Head of caudate nucleus (tissue), 42 donors: Measurements from ENCODE around the gene VCL.

Source experiments
- DNase-seq, 42 donors: peaks; one replicate each; pipeline versions ENCODE4 v3.0.0 to v3.0.0-alpha.2; 2020 to 2021; ENCODE audit warnings: mixed read lengths in 7 of 42
- intact Hi-C: fragments of 100-400 bp; cut with DNase I; formaldehyde crosslinking; loops from one replicate; pipeline ENCODE4 v1.15.0; 2022

Gene VCL

GRCh38 chr10:74083304-74083703, 85.4 kb downstream of the VCL start:
- intact Hi-C loops: loop anchor here (5.0 kb wide), 1 partner anchor 196 kb away; no protein-coding TSS in a partner anchor
- DNase-seq: no peak

- DNase-seq: no peak
- intact Hi-C loops: loop anchor here (5.0 kb wide), 1 partner anchor 198 kb away; no protein-coding TSS in a partner anchor
These were observed 87.0 kb downstream of the VCL start for GRCh38 chr10:74084955-74085354.

GRCh38 chr10:74086317-74086716, 88.4 kb downstream of the VCL start:
- intact Hi-C loops: no loop called here
- no peak for DNase-seq

GRCh38 chr10:74088722-74089121, 90.8 kb downstream of the VCL start:
- intact Hi-C loops: no loop called here

GRCh38 chr10:74092372-74092771, 94.5 kb downstream of the VCL start:
- DNase-seq: no peak
- intact Hi-C loops: no loop called here

More at GRCh38 chr10:74088722-74089121, 90.8 kb downstream of the VCL start:
- DNase-seq: no peak

GRCh38 chr10:74093530-74094164, 95.7 kb downstream of the VCL start:
- DNase-seq: no peak
- intact Hi-C loops: no loop called here

GRCh38 chr10:74094231-74094630, 96.3 kb downstream of the VCL start:
- DNase-seq: no peak
- intact Hi-C loops: no loop called here

DNA sequence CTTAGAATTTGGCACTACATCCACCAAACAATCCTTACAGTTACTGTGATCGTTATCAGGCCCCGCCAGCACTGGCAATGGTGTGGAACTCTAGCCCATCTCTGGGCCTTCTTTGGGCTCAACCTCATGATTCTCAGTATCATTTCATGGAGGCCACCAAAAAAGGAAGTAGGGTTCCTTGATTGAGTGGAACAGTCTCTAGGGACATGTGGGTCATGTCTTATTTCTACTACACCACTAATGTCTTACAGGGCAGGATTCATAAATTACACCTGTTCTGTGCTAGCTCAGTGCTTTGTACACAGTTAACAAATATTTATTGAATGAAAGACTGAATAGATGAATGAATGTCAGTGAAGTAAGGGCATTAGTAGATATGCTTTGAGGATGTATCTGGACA, 98.9 kb downstream of the VCL start:
- DNase-seq: no peak
- intact Hi-C loops: no loop called here

GRCh38 chr10:74097776-74098175, 99.9 kb downstream of the VCL start:
- DNase-seq: no peak
- intact Hi-C loops: no loop called here

DNA sequence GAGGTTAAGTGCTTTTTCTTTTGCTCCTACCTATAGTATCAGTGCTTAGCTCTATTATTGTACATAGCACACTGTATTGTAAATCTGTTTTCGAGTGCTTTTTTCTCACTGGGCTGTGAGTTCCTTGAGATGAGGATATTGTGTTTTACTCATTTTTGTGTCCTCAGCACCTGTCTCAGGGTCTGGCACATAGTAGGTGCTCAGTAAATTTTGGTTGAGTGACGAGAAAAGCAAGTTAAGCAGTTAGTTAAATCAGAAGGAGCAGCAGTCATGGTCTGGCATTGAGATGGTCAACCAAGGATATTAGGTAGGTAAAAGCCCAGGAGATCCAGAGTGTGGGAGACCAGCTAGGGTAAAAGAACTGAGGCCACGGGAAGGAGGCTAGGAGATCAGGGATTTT, 101.5 kb downstream of the VCL start:
- intact Hi-C loops: no loop called here
- DNase-seq: no peak

- intact Hi-C loops: no loop called here
- no peak for DNase-seq
These were observed 101.9 kb downstream of the VCL start for GRCh38 chr10:74099836-74100235.

DNA sequence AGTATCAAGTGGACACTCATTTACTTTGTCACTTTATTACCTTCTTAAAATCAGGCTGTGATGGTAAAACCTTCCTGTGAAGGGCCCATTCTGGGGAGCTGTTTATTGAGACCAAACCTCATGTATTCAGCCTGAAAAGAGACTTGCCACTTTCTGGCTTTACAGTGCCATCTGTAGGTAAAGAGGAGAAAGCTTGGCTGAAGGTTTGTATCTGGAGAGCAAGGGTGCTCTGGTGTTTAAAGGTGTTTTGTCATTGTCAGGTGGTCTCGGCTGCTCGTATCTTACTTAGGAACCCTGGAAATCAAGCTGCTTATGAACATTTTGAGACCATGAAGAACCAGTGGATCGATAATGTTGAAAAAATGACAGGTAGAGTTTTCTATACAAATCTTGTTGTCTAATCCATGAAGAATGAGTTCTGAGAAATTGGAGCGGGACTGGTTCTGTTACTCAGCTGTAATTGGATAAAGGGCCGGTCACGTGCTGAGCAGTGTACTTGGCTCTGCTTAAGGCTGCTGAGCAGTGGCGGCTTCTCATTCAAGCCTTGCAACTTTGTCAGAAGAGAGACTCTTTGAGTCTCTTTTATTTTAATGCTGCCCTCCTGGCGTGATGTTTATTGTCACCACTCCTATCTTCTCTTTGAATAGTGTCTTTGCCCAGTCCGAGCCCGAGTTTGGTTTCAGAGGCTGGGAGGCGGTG, 105.8 kb downstream of the VCL start:
- peak in 4 of 42 donors; percentile 10 to 58 (median 46) for DNase-seq

GRCh38 chr10:74104480-74104879, 106.6 kb downstream of the VCL start:
- DNase-seq: no peak
- intact Hi-C loops: no loop called here

More for the DNA sequence above, 105.8 kb downstream of the VCL start:
- intact Hi-C loops: no loop called here

DNA sequence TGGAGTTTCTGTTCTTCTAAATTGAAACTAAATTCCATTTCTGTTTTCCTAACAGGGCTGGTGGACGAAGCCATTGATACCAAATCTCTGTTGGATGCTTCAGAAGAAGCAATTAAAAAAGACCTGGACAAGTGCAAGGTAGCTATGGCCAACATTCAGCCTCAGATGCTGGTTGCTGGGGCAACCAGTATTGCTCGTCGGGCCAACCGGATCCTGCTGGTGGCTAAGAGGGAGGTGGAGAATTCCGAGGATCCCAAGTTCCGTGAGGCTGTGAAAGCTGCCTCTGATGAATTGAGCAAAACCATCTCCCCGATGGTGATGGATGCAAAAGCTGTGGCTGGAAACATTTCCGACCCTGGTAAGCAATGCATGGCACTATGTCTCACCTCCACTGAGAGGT, 107.1 kb downstream of the VCL start:
- DNase-seq: peak in 1 of 42 donors; percentile 6
- intact Hi-C loops: no loop called here

DNA sequence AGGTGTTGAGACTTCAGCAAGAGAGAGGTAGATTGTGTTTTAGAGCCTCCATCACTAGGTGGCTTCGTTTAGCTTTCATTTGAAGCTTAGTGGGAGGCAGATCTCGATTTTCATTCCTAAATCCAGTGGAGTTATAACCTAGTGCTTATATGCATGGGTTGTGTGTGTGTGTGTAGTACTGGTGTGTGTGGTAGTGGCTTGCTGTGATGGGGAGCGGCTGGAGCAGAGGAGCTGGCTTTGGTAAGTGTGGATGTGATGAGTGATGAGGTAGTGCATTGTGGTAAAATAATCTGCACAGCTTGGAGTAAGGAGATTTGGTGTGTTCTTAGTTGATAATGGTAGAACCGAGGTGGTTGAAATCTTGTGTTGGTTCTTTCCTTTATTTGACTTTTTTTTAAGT, 109.5 kb downstream of the VCL start:
- intact Hi-C loops: no loop called here
- DNase-seq: peak in 1 of 42 donors; percentile 33

GRCh38 chr10:74109452-74109851, 111.5 kb downstream of the VCL start:
- intact Hi-C loops: no loop called here
- peak in 1 of 42 donors; percentile 18 for DNase-seq

- intact Hi-C loops: no loop called here
- DNase-seq: no peak
These were observed 112.2 kb downstream of the VCL start for GRCh38 chr10:74110120-74110519.

DNA sequence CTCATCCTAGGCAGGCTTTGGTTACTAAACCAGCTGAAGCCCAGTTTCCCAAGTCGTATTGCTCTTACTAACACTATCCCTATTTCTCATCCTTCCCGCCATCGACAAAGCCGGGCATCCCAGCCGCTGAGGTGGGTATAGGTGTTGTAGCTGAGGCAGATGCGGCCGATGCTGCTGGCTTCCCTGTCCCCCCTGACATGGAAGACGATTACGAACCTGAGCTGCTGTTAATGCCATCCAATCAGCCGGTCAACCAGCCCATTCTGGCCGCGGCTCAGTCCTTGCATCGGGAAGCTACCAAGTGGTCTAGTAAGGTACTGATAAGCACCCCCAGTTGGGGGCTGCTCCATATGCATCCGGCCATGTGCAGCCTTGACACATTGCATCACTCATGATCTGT, 113.9 kb downstream of the VCL start:
- DNase-seq: no peak
- intact Hi-C loops: no loop called here

DNA sequence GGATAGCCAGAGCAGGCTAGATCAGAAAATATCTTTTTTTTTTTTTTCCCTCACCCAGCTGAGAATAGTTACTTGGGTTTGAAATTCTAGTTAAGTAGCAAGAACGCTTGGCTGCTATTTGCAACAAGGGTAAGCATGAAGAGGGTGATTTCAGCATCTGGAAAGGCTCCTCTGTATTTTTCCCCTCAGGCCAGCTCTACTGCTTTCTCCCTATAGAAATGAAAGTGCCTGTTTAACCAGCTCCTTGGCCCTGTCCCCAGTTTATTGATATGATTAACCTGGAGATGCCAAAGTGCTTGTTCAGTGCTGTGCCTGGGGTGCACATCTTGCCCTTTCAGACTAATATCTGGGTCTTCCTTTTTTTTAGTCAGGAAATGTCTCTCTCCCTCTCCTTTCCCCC, 115.6 kb downstream of the VCL start:
- intact Hi-C loops: no loop called here

GRCh38 chr10:74114041-74114448, 116.1 kb downstream of the VCL start:
- intact Hi-C loops: no loop called here
- peak in 40 of 42 donors; percentile 6 to 84 (median 52) for DNase-seq

More for the DNA sequence above, 115.6 kb downstream of the VCL start:
- no peak for DNase-seq

DNA sequence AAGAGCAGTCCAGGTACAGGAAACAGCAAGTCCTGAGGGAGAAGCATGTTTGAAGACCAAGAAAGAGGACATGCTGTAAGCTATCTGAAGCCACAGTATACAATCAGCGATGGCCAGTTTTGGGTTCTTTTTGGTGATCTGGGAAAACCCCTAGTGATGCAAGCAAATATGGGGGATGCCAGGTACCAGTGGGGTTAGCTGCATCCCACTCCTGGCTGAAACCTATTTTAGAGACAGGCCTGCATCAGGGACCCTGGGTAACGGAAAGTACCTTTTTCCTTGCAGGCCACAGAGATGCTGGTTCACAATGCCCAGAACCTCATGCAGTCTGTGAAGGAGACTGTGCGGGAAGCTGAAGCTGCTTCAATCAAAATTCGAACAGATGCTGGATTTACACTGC, 119.8 kb downstream of the VCL start:
- intact Hi-C loops: no loop called here

More for the DNA sequence above, 119.8 kb downstream of the VCL start:
- DNase-seq: no peak
